ENCODE data around the gene ANO10.
"Not testable (repeated sequence)": the region's sequence is repeated elsewhere in the genome, so short reads cannot be mapped to it uniquely, and the experiment has no call there.

ANO10 gene

GRCh38 chr3:43549626-43550290, 72.1 kb downstream of the ANO10 start:
- CTCF ChIA-PET: interaction anchor here (0.8 to 1.6 kb wide), 3 partner anchors 9 to 208 kb away, joined by 3 to 4 read pairs (median 4); no protein-coding TSS in a partner anchor
- no peak overlapping the region for H3K4me3 ChIP-seq (ENCODE audit: low read depth, low read length)
- TF ChIP-seq CTCF (IDR thresholded peaks at IDR 0.05; ENCODE audit: insufficient read depth, low read length, missing control alignments): no peak
- POLR2A ChIA-PET: no interaction called here
- DNase-seq (ENCODE audit: low read depth, low spot score): no peak

- POLR2A ChIA-PET; DNase-seq (ENCODE audit: low read depth, low spot score); H3K4me3 ChIP-seq (ENCODE audit: low read depth, low read length): not testable (repeated sequence)
- TF ChIP-seq CTCF (IDR thresholded peaks at IDR 0.05; ENCODE audit: insufficient read depth, low read length, missing control alignments): peak; percentile 44
- CTCF ChIA-PET: interaction anchor here (0.6 to 4.5 kb wide), 26 partner anchors 9 to 701 kb away, joined by 3 to 44 read pairs (median 4); no protein-coding TSS in a partner anchor
Measured at GRCh38 chr3:43544277-43544676, 77.5 kb downstream of the ANO10 start.

GRCh38 chr3:43542328-43543043, 79.3 kb downstream of the ANO10 start:
- DNase-seq (ENCODE audit: low read depth, low spot score): no peak
- no peak overlapping the region for H3K4me3 ChIP-seq (ENCODE audit: low read depth, low read length)
- no peak for TF ChIP-seq CTCF (IDR thresholded peaks at IDR 0.05; ENCODE audit: insufficient read depth, low read length, missing control alignments)
- POLR2A ChIA-PET: no interaction called here
- CTCF ChIA-PET: interaction anchor here (1.1 to 4.5 kb wide), 11 partner anchors 11 to 661 kb away, joined by 3 to 44 read pairs (median 4); no protein-coding TSS in a partner anchor

- CTCF ChIA-PET: interaction anchor here (1.0 to 4.5 kb wide), 9 partner anchors 9 to 662 kb away, joined by 3 to 44 read pairs (median 5); no protein-coding TSS in a partner anchor
- DNase-seq (ENCODE audit: low read depth, low spot score): no peak
- no peak for TF ChIP-seq CTCF (IDR thresholded peaks at IDR 0.05; ENCODE audit: insufficient read depth, low read length, missing control alignments)
- POLR2A ChIA-PET: no interaction called here
- H3K4me3 ChIP-seq (ENCODE audit: low read depth, low read length): no peak overlapping the region
Measured at GRCh38 chr3:43540624-43541023, 81.2 kb downstream of the ANO10 start.

GRCh38 chr3:43539321-43539720, 82.5 kb downstream of the ANO10 start:
- TF ChIP-seq CTCF (IDR thresholded peaks at IDR 0.05; ENCODE audit: insufficient read depth, low read length, missing control alignments): no peak
- H3K4me3 ChIP-seq (ENCODE audit: low read depth, low read length): no peak overlapping the region
- DNase-seq (ENCODE audit: low read depth, low spot score): no peak
- ChIA-PET CTCF (interaction anchor here (1.6 to 2.2 kb wide), 2 partner anchors 36 to 195 kb away, joined by 3 to 5 read pairs; no protein-coding TSS in a partner anchor), POLR2A (no interaction called here)

- CTCF ChIA-PET: interaction anchor here (1.2 to 2.1 kb wide), 4 partner anchors 20 to 374 kb away, joined by 3 to 7 read pairs (median 4); no protein-coding TSS in a partner anchor
- DNase-seq (ENCODE audit: low read depth, low spot score): no peak
- POLR2A ChIA-PET: no interaction called here
- H3K4me3 ChIP-seq (ENCODE audit: low read depth, low read length): no peak overlapping the region
- no peak for TF ChIP-seq CTCF (IDR thresholded peaks at IDR 0.05; ENCODE audit: insufficient read depth, low read length, missing control alignments)
Measured at GRCh38 chr3:43537225-43537624, 84.6 kb downstream of the ANO10 start.

Data from AG04449 (cell line).